MV-4-11 (cell line): ENCODE measurements around the gene CDH20.
"Not testable (repeated sequence)": the region's sequence is repeated elsewhere in the genome, so short reads cannot be mapped to it uniquely, and the experiment has no call there.

ENCODE experiments used
- DNase-seq: peaks from one replicate; lab custom pipeline; 2025; lab: John Stamatoyannopoulos, UW

The CDH20 gene

DNA sequence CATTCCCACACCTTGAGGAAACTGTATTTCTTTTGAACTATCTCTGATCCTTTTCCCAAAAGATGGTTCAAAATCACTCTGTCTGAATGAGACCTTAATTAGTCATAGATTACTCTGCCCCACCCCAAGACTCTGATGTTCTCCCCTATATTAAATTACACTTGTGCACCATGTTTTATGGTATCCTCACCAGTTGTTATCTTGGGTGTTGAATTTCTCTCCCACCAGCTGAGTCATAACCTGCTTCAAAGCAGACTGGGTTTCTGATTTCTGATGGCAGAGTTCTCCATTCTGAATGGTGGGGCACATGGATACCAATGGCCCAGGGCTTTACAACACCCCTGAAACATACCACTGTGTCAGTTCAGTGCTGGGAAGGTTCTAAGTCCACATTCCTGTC is 15.0 kb downstream of the CDH20 start:
- DNase-seq = no peak

DNA sequence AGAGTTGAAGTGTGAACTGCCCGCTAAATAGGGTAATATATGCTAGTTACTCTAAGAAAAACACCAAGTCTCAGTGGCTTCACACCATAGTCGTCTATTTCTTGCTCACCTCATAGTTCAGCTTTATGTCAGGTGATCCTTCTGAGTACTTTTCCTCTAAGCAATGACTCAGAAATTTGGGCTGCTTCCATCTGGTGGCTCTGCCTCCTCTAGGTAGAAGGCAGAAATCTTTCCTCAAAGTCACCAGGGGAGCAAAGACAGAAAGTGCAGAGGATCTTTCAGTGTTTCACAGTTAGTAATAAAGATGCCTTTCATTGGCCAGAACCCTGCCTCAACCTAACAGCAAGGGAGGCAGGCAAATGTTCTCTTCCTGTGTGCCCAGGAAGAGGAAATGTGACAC is 17.3 kb downstream of the CDH20 start:
- DNase-seq = no peak

DNA sequence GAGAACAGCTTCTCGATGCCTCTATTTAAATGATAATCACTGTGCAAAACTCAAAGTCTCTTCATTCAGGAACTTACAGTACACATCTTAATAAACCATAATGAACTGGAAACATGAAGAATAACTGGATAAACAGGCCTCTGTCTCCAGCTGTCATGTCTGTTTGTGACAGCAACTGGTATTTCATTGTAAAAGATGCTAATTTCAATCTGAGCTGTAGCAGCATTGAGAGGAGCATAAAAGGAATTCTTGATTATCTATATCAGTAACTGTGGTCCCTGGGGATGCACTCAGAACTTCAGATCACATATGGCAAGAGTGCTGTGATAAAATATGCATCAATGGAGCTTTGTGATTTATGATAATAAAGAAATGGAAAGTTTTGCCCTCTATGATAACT is 18.8 kb downstream of the CDH20 start:
- DNase-seq = no peak

DNA sequence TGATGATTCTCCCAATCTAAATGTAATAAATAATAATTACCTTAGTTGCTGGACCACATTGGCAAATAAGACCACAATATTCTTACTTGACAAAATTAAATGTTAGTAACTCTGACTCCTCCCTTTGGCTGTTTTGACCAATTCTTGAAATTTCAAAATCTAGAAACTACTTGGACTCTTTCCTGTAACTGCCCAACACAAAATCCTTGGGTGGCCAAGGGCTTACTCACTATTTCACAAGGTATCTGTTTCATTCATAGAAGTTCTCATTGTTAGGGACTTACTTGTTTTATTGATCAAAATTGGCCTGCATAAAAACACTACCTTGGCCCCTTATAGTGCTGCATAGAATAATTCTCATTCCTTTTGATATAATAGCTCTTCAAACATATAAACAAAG is 19.4 kb downstream of the CDH20 start:
- no peak for DNase-seq

DNA sequence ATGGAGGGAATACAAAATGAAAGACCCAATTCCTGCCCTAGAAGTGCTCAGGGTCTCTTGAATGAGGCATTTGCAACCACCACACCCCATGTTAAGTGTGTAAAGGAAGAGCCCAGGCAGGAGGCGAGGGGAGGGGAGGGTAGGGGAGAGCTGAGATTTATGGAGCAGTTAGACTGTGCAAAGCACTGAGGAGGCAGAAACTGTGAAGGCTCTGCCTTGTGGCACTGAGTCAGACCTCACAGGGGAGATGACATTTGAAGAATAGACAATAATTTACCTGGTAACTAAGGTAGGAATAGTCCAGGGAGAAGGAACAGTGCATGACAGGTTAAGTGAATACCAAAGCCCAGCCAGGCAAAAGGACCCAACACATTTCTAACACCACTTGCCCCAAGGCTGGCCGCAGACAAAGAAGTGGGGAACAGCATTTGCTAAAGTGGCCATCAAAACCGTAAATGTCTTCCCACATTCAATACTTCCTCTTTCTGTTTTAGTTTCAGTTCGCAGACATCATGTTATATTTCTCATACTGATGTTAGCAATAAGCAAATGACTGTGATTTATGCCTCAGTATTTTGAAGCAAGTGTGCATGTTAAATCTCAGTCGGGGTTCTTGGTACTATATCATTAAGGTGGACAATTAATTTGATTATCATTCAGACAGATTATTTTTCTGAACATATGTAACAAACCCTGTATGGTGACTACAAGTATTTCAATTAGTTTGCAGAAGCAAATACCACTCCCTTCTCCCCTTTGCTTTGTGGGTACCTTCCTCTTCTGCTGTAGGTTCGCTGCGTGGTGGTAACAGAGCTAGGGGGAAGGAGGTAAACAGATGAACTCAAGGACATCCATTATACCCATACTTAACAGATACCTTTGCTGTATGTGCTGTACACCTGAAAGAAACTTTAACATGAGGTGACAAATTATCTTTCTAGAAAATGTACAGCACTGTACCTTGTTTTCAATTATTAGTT is 27.5 kb downstream of the CDH20 start:
- peak; percentile 78 for DNase-seq

DNA sequence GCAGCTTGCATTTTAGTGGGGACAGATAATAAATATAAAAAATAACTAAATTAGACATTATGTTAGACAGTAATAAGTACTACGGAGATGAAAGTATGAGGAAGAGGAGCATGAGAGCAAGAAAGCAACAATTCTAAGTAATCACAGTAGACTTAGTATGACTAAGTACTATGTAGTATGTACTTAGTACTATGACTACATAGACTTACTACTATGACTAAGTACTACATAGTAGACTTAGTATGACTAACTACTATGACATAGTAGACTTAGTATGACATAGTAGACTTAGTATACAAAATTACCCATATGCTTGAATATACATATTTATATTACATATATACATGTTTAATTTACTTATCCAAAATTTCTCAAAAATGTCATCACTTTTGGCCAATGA is 29.3 kb downstream of the CDH20 start:
- DNase-seq = no peak

DNA sequence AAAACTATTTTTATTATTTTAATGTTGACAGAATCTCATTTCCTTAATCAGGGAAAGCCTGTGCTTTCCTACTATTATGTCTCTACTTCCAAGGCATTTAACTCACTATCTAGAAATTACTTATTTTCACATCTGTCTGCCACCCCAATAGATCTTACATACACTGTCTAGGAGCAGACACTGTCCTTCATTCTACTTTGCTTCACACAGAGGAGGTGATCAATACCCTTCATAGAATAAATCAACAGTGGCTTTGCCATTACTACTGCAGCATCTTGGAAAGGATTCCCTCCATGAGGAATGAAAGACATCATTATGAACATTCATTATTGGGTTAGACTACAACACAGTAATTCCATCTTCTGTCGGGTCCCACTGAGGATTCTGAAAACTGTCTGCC is 31.7 kb downstream of the CDH20 start:
- no peak for DNase-seq

DNA sequence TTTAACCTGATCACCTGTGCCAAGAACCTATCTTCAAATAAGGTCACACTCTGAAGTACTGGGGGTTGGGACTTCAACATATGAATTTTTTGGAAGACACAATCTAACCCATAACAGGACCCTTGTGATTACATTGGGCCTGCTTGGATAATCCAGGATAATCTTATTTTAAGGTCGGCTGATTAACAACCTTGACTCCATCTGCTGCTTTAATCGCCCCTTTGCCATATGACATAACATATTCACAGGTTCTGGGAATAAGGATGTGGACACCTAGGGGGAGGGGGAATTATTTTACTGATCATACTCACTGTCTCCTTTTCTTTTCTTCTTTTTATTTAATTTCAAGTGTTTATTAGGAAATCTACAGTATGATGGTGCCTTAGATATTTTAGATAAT is 34.8 kb downstream of the CDH20 start:
- DNase-seq = no peak

DNA sequence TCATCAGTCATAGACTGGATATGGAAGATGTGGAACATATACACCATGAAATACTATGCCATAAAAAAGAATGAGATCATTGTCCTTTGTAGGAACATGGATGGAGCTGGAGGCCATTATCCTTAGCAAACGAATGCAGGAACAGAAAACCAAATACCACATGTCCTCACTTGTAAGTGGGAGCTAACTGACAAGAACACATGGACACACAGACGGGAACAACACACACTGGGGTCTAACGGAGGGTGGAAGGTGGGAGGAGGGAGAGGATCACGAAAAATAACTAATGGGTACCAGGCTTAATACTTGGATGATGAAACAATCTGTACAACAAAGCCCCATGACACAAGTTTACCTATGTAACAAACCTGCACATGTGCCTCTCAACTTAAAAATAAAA is 36.4 kb downstream of the CDH20 start:
- DNase-seq = not testable (repeated sequence)

DNA sequence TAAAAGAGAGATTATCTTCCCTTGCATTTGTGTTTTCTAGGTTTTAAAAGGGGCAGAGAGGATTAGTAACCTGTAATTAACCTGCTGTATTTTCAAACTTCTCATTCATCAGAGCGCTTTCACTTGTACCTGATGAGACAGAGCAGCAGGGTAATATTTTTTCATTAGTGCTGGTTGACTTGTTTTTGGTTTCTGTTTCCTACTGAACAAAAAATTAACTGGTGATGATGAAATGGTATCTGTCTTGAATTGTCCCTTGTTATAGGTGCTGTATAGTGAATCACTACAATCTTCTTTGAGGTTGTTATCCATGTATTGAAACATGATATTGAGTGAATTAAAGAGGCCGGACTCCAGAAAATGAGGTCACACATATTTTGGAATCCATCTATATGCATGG is 37.9 kb downstream of the CDH20 start:
- DNase-seq = no peak

DNA sequence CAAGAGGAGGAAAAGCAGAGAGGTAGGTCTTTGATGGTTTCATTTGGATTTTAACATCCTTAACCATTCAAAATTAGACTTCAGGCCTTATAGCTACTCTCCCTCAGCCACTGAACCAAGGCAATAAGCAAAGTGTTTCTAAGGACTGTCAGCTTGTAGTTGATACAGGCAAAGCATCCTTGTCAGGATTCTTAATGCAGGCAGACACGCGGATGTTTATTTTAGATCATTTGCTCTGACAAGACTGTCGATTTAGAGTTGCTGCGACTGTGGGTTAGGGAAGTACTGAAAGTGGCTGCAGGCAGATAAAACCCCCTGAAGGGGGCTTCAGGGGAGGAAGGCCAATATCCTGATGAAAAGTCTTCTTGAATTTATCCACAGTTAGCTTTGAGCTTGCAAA is 46.6 kb downstream of the CDH20 start:
- DNase-seq = no peak

DNA sequence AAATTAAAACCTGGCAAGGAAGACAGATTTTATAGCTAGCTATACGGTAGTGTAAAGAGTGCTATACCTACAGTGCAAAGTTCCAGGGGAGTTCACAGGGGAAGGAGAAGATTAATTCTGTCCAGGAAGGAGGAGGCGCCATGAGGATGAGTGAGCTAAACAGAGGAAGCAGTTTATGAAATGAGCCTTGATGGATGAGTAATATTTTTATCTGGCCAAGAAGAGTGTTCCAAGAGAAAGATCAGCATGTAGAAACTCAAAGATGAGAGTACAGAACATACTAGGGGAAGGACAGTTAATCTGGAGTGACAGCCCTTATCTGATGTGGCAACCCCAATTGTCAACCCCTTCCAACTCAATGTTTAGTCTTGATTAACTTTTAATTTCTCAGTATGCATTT is 54.8 kb downstream of the CDH20 start:
- no peak for DNase-seq

DNA sequence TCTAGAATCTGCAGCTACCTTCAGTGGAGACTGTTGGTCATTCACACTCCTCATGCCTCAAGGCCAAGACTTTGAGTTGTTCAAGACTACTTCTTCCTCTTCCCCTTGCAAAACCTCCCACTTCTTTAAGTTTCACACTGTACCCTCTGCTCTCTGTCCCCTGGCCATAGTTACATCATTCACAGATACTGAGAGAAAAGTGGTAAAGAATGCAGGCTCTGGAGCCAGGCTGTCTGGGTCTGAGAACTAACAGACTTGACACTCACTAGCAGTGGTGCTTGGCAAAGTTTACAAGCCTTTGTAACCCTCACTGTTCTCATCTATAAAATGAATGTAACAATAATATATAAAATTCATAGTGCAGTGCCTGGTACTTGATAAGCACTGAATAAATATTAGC is 61.8 kb downstream of the CDH20 start:
- DNase-seq = no peak

DNA sequence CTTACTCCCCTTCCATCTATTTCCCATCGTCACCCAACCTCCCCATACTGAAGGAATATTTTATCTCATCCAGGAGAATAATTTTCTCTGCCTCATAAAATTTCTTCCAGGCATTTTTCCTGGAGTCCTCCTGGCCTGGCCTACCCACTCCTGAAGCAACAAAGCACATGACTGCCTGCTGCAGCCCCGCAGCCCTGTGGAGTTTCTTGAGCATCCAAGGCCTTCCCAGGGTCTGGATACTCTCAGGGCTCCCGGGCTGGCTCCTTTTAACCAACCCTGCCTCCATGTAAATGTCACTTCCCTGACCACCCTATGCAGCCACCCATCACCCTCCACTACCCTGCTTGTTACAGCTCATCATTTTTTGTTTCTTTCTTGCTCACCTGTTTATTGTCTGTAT is 64.0 kb downstream of the CDH20 start:
- DNase-seq = no peak

DNA sequence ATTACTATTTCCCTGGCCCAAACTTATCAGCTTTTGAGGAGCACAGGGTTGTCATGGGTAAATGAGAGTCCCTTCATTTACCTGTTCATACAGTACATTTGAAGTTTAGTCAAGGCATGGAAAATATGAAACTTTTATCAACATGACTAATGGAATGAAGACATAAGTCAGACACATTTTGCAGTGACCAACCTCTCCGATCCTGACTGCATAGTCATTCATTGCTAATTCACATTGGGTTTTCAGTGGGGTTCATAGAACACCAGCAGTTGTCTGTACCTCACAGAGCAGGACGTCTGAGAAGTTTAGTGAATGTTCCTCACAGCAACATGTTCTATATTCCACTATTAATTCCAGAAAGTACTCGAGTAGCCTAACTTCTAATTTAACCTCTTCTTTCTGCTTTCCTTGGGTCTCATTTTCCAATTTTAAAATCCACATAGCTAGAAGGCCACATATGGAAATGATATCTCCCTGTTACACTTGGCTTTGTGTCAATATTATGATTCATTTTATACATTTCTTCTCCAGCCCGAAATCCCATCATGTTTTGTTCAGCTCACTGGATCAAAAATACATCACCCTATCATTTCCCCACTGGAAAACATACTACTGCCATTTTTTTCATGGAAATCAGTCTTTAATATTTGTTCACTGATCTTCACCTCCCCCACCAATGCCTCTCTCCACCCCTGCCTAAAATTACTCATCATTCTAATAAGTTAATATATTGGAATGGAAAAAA is 65.9 kb downstream of the CDH20 start:
- no peak for DNase-seq

DNA sequence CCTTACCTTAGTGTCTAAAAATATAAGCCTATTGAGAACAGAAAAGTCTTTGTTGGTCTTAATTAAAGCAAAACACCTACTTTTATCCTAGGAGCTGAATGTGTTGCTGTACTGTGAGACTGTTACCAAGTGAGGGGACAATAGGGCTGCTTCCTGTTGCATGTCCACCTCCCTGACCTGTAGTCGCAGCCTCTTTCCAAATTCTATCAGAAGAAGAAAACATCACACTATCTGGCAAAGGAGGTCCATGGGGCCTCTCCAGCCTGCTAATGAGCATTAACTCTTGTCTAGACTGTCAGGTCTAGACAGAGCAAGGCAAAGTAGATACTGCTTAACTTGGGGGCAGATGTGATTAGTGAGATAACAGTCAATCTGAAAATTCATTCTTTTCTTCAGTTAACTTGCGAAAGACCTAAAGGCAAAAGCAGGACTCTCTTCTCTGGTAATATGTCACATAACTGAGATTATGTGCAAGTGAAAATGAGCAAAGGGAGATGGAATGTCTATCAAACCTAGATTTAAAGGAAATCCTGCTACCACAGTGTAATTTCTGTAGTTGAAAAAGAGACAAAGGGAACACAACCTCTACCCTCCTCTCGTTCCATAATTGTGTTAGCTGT is 66.9 kb downstream of the CDH20 start:
- DNase-seq = no peak

DNA sequence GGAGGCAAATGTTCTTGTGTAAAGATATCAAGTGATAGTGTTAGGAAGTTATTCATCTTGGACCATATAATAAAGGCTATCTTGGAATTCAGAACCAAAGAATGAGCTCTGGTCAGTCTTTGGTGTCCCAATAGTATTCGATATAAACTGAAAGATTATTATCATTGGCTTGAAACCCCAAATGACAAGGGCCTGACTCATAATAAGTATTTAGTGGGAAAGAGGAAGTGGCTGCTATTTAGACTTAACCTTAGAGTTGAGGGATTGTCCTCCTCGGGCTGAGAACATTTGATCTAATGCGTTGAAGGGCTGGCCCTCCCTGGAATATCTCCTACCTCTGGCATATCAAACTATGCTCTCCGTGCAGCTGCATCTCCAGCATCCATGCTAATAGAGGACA is 67.5 kb downstream of the CDH20 start:
- peak; percentile 38 for DNase-seq

DNA sequence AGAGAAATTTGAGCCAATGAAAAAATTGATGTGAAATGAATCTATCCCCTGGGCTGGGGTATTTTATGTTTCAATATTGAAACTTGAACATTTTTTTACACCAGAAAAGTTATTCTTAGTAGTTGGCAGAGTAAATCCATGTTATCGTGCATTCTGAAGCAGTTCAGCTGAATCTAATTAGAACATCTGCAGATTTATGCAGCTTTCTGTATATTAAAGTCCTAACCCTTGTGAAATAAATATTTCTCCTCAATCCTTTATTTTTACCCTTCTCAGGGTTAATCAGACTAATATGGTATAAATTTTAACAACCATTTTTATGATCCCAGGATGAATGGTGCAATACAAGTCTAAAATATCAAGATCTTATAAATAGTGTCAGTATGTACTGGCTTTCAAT is 69.5 kb downstream of the CDH20 start:
- no peak for DNase-seq

DNA sequence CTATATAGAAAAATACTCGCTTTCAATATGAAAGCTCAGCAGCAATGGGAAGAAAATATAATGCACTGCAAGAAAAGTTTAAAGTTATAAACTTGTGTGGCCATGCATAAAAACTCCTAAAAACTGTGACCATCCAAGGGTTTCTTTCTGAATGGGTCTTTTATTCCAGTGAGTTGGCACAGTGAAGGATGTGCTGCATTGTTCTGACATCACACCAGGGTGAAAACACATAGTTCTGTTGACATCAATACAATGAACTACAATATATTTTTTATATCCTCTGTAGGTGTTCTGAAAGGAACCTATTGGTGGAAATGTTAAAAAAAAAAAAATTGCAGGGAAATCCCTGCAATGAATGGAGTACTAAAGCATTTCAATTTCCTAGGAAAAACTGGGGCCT is 80.2 kb downstream of the CDH20 start:
- no peak for DNase-seq

DNA sequence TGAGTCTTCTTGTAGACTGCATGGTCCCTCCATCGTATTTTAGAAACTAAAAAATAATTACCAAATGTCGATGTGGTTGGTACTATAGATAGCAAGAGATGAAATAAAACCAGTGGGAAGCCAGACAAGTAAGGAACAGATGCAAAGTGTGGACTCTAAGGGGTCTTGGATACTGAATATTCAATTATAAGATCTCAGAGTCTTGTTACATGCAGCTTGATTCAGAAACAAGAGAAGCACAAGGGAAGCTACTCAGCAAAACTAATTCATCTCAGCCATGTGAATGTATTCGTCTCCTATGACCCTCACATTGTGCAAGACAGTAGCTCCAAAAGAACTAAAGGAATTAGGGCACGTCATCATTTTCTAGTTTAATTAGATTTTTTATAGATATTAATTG is 80.9 kb downstream of the CDH20 start:
- no peak for DNase-seq

DNA sequence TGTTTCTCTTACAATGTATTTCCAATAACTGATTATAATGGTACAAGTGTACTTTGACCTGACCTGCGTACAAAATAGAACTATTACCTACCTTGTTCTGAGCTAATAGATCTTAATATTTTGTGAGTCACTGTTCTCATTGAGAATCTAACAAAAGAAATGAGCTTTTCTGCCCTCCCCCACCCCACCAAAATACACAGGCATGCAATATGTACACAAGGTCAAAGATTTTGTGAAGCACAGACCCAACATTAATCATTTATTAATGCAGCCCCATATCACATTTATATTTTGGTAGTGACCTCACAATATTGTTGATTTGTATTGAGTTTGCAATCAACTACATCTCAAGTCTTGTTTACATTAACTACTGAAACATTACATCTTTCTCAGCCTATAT is 86.5 kb downstream of the CDH20 start:
- DNase-seq = no peak

DNA sequence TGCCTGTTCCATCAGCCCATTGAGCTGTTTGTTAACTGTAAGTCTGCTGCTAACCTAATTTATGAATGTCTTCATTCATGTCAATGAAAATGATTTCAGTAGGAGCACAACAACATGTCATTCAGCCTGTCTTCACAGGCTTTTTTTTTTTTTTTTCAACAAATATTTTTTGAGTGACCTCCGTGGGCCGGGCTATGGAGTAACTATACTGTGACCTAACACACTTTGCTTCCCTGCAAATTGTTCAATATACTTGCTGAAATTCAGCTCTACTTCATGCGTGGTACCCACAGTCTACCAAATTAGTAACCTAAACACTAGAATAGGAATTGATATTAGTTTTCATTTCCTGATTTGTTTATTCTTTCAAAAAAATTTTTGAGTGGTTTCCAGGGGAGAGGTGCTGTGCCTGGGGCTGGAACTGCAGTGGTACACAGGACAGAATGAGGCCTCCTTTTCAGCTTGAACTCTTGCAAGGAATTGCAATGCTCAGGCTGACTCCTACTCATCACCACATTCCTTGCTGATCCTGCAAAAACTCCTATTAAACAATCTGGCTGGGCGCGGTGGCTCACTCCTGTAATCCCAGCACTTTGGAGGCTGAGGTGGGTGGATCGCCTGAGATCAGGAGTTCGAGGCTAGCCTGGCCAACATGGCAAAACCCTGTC is 87.1 kb downstream of the CDH20 start:
- DNase-seq = no peak
